Nephron progenitor cell (in vitro differentiated cells): ENCODE data around the gene SP100.

Experiments used
- DNase-seq: peaks from one replicate; pipeline ENCODE4 v3.0.0; 2021
- H3K27ac Mint-ChIP-seq: 2 replicates; pipeline ENCODE4 v1.8.0; 2021; ENCODE audit warnings: mild to moderate bottlenecking, moderate library complexity, mixed read lengths
- H3K27me3 Mint-ChIP-seq: 2 replicates; pipeline ENCODE4 v1.8.0; 2021; ENCODE audit warnings: mild to moderate bottlenecking, low read depth, mixed read lengths; ENCODE audit not compliant: poor library complexity
- H3K36me3 Mint-ChIP-seq: 2 replicates; pipeline ENCODE4 v1.8.0; 2021; ENCODE audit warnings: low read depth, mixed read lengths
- H3K4me1 Mint-ChIP-seq: 2 replicates; pipeline ENCODE4 v1.8.0; 2021; ENCODE audit warnings: mixed read lengths
- H3K4me3 Mint-ChIP-seq: 2 replicates; pipeline ENCODE4 v1.8.0; 2021; ENCODE audit warnings: mild to moderate bottlenecking, moderate library complexity, mixed read lengths
- H3K9me3 Mint-ChIP-seq: 2 replicates; pipeline ENCODE4 v1.8.0; 2021; ENCODE audit warnings: mild to moderate bottlenecking, moderate library complexity, mixed read lengths
- TF ChIP-seq, protein P1 (sequence below): fragments of 200-600 bp; sonication (generic); IDR thresholded peaks from 2 replicates; pipeline ENCODE4 v1.5.0; 2021; ENCODE audit warnings: antibody characterized with exemption

The SP100 gene

DNA sequence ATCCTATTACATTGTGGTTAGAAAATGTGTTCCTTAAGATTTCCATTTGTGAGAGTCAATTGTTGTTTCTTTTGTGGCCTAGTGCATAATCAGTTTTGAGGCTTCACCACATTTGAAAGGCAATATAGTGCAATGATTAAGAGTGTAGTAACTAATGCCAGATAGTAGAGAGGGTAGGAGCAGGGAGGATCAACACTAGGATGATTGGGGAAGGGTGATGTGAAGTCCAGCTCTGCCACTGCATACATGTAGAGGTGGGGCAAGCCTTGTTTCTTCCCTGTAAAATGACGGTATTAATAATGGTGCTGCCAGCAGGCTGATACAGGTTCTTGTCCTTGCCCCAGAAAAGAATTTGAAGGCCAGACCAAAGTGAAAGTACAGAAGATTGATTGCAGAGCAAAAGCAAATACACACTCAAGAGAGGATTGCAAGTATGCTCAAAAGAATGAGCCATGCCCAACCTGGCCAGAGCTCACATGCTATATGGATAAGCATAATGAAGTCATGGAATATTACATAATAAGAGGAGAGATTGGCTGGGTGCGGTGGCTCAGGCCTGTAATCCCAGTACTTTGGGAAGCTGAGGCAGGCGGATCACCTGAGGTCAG is 8.0 kb downstream of the SP100 start:
- peaks cover 5% of the 10 kb centered on the region for H3K9me3 Mint-ChIP-seq
- H3K27ac Mint-ChIP-seq = no peak overlapping the region
- no peak for DNase-seq
- peaks cover 4% of the 10 kb centered on the region for H3K4me1 Mint-ChIP-seq
- H3K27me3 Mint-ChIP-seq = peaks cover 4% of the 10 kb centered on the region
- H3K36me3 Mint-ChIP-seq = no peaks in the 10 kb centered on the region
- H3K4me3 Mint-ChIP-seq = no peak overlapping the region
- TF ChIP-seq, protein P1, sequence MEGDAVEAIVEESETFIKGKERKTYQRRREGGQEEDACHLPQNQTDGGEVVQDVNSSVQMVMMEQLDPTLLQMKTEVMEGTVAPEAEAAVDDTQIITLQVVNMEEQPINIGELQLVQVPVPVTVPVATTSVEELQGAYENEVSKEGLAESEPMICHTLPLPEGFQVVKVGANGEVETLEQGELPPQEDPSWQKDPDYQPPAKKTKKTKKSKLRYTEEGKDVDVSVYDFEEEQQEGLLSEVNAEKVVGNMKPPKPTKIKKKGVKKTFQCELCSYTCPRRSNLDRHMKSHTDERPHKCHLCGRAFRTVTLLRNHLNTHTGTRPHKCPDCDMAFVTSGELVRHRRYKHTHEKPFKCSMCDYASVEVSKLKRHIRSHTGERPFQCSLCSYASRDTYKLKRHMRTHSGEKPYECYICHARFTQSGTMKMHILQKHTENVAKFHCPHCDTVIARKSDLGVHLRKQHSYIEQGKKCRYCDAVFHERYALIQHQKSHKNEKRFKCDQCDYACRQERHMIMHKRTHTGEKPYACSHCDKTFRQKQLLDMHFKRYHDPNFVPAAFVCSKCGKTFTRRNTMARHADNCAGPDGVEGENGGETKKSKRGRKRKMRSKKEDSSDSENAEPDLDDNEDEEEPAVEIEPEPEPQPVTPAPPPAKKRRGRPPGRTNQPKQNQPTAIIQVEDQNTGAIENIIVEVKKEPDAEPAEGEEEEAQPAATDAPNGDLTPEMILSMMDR = no peak

DNA sequence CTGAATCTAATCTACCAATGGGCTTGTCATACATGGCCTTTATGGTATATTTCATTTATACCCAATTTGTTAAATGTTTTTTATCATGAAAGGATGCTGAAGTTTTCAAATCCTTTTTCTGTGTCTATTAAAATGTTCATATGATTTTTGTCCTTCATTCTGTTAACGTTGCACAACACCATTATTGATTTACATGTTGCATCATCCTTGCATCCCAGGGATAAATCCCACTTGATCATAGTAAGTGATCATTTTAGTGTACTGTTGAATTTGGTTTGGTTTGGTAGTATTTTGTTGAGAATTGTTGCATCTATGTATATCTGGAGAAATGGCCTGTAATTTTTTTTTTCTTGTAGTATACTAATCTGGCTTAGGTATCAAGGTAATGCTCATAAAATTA is 9.4 kb downstream of the SP100 start:
- DNase-seq = no peak
- Mint-ChIP-seq H3K27ac (no peak overlapping the region), H3K27me3 (peaks cover 2% of the 10 kb centered on the region), H3K36me3 (no peaks in the 10 kb centered on the region), H3K4me3 (no peak overlapping the region), H3K9me3 (peaks cover 18% of the 10 kb centered on the region), H3K4me1 (peaks cover 4% of the 10 kb centered on the region)
- TF ChIP-seq, protein P1 = no peak

DNA sequence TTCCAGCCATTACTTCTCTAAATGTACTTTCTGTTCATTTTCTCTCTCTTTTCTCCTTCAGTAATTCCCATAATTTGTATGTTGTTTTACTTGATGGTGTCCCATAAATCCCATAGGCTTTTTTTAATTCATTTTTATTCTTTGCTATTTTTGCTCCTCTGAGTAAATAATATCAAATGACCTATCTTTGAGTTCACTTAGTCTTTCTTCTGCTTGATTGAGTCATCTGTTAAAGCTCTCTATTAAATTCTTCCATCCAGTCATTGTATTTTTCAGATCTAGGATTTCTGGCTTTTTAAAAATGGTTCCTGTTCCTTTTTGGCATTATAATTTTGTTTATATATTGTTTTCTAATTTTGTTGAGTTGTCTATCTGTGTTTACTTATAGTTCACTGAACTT is 13.5 kb downstream of the SP100 start:
- no peaks in the 10 kb centered on the region for H3K36me3 Mint-ChIP-seq
- DNase-seq = no peak
- H3K27ac Mint-ChIP-seq = no peak overlapping the region
- peaks cover 25% of the 10 kb centered on the region for H3K9me3 Mint-ChIP-seq
- TF ChIP-seq, protein P1 = no peak
- no peaks in the 10 kb centered on the region for H3K4me1 Mint-ChIP-seq
- H3K4me3 Mint-ChIP-seq = no peak overlapping the region
- H3K27me3 Mint-ChIP-seq = peaks cover 9% of the 10 kb centered on the region

DNA sequence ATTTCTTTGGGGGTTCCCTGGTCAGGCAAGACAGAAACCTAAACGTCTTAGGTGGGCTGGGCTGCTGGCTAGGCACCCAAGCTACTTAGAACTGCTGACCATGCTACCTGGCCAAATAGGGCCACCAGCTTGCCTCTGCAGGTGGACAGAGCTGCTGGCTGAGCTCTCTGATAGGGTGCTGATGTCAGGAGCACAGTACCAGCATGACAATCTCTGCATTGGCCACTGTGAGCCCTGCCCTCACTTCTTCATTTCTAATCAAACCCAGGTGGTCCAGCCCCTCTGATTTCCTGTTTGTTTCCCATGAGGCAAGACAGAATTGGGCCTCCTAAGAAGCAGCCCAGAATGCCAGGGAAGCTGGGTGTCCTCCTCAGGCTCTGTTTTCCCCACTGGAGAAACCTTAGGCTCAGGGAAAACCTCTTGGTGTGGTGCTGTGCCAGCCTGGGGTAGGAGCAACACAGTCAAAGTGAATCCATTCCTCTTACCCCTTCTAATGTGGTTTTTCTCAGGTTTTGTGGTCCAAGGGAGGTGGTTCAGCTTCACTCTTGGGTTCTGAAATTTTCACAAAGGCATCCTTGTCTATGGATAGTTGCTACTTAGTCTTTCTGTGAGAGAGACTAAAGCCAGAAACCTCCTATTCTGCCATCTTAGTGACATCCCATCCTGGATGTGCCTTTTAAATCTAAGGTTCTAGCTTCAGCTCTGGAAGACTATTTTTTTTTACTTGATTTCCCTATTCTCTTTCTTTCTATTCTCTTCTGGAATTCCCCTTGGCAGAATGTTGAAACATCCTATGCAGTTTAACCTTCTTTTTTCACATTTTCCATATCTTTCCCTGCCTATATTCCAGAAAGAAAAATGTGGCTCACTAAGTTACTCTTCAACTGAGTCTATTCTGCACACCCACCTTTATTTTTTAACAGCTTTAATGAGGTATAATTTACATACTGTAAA is 15.2 kb downstream of the SP100 start:
- Mint-ChIP-seq H3K4me1 (no peaks in the 10 kb centered on the region), H3K27ac (no peak overlapping the region), H3K36me3 (no peaks in the 10 kb centered on the region), H3K4me3 (no peak overlapping the region), H3K9me3 (peaks cover 26% of the 10 kb centered on the region), H3K27me3 (peaks cover 9% of the 10 kb centered on the region)
- TF ChIP-seq, protein P1 = no peak
- DNase-seq = no peak

DNA sequence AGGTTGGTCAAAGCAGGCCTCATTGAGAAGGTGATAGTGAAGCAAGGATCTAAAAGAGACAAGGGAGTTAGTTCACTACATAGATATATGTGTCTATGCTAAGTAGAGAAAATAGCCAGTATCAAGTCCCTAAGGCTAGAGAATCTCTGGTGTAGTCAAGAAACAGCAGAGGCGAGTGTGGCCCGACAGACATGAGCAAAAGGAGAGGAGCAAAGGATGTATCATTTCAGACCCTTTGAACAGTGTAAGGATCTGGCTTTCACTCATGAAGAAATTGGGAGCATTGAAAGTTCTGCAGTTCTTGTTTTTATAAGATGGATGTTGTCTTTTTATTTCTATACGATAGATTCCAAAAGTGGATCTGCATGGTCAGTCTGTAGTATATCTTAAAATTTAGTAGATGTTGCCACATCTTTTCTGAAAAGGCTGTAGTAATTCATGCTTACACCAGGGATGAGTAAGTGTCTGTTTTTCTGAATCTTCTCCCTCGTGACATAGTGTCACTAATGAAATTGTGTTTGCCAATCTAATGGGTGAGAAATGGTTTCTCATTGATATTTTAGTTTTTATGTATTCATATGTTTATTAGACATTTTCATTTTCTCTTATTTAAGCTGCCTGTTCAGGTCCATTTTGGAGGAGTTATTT is 18.8 kb downstream of the SP100 start:
- TF ChIP-seq, protein P1 = no peak
- DNase-seq = no peak
- no peak overlapping the region for H3K4me3 Mint-ChIP-seq
- H3K9me3 Mint-ChIP-seq = peaks cover 20% of the 10 kb centered on the region
- H3K27me3 Mint-ChIP-seq = peaks cover 14% of the 10 kb centered on the region
- no peaks in the 10 kb centered on the region for H3K36me3 Mint-ChIP-seq
- H3K27ac Mint-ChIP-seq = no peak overlapping the region
- H3K4me1 Mint-ChIP-seq = no peaks in the 10 kb centered on the region
